Thyroid gland (tissue), 4 donors: ENCODE measurements around the gene ECSIT.

Source experiments
- POLR2A ChIP-seq, 2 donors: fragments of 450-650 bp; IDR thresholded peaks; one replicate each; pipeline ENCODE4 v1.6.1; 2017; ENCODE audit warnings: antibody characterized with exemption in 2 of 2, mild to moderate bottlenecking in 2 of 2, moderate library complexity in 1 of 2
- TF ChIP-seq, protein P1 (sequence below), 6 experiments: fragments of 200-600 bp in 3 of 6; fragments of 450-650 bp in 3 of 6; sonication (generic) in 3 of 6; IDR thresholded peaks; one replicate each; pipeline ENCODE4 v1.5.1; 2016 to 2019; ENCODE audit warnings: antibody characterized with exemption in 6 of 6, mild to moderate bottlenecking in 2 of 6, inconsistent platforms in 1 of 6, moderate library complexity in 1 of 6

DNA sequence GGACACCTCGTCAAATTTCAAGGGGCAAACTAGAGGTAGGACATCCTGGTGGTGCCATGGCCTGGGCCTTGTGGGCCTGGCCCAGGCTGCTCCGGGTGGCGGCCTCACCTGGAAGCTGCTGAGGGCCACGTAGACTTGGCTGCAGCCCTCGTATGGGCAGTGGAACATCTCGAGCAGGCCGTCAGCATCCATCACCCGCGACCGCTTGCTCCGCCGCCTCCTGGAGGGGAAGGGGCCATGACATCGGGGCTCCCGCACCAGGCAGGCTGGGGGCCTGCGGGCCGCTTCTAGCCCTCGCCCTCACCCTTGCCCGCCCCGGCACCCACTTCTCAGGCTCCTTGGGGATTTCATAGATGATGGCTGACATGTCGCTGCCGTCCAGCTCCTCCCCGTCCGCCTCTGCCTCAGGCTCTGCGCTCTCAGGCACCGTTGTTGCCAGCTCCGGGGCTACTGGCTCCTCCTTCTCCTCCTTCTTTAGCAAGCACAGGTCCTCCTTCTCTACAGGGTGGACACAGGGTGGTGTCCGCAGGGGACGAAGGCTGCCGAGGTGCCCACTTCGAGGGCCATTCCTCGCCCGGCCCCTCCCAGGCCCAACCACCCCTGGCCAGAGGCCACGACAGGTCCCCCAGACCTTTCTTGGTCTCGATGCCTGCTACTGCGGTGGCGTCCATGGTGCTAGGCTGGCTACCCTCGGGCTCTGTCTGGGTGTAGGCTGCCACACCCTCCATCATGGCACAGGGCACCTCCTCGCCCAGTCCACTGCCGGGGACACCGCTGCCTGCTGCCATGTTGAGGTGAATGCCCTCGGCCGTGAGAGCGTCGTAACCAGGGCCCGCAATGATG, 42.1 kb downstream of the ECSIT start:
- TF ChIP-seq, protein P1, sequence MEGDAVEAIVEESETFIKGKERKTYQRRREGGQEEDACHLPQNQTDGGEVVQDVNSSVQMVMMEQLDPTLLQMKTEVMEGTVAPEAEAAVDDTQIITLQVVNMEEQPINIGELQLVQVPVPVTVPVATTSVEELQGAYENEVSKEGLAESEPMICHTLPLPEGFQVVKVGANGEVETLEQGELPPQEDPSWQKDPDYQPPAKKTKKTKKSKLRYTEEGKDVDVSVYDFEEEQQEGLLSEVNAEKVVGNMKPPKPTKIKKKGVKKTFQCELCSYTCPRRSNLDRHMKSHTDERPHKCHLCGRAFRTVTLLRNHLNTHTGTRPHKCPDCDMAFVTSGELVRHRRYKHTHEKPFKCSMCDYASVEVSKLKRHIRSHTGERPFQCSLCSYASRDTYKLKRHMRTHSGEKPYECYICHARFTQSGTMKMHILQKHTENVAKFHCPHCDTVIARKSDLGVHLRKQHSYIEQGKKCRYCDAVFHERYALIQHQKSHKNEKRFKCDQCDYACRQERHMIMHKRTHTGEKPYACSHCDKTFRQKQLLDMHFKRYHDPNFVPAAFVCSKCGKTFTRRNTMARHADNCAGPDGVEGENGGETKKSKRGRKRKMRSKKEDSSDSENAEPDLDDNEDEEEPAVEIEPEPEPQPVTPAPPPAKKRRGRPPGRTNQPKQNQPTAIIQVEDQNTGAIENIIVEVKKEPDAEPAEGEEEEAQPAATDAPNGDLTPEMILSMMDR (IDR thresholded peaks at IDR 0.05), result no peak
- TF ChIP-seq POLR2A (IDR thresholded peaks at IDR 0.05), result no peak
